CD4-positive, alpha-beta T cell treated with Interleukin-4 for 1 hour (primary cell): Measurements from ENCODE around the gene SLC39A13.

Experiments used
- DNase-seq, 2 donors: peaks; one replicate each; pipeline ENCODE4 v3.0.0-alpha.2; 2020 to 2022

The SLC39A13 gene

GRCh38 chr11:47387944-47388696 lies 20.3 kb upstream of the SLC39A13 start:
- peak in 1 of 2 donors; percentile 55 for DNase-seq

- no peak for DNase-seq
Measured at GRCh38 chr11:47388697-47389576, 19.5 kb upstream of the SLC39A13 start.

GRCh38 chr11:47389577-47390421 lies 18.6 kb upstream of the SLC39A13 start:
- no peak for DNase-seq

GRCh38 chr11:47390422-47390760 lies 18.0 kb upstream of the SLC39A13 start:
- no peak for DNase-seq

GRCh38 chr11:47391077-47391583 lies 17.3 kb upstream of the SLC39A13 start:
- peak; percentile 36 to 81 for DNase-seq

DNA sequence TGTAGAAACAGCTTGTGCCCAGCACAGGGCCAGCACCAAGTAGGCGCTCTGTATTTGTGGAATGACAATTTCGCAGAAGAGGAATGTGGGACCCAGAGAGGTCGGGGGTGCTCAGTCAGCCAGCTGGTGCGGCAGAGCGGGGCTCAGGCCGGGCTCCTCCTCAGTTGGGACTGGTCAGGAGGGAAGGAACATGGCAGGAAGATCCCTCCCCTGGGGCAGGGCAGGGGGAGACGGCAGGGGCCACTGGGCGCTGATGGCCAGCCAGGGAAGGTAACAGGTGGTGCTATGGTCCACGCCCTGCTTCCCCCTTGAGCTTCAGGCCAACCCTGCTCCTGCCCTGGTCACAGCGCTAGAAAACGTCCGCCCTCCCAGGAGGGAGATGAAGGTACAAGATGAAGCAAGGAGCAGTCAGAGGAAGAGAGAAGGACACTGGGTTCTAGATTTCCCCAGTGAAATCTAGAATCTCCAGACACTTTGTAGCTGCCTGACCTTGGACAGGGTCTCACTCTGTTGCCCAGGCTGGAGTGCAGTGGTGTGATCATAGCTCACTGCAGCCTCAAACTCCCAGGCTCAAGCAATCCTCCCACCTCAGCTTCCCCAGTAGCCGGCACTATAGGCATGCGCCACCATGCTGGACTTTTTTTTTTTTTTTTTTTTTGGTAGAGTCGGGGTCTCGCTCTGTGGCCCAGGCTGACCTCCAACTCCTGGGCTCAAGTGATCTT lies 16.5 kb upstream of the SLC39A13 start:
- DNase-seq: no peak

DNA sequence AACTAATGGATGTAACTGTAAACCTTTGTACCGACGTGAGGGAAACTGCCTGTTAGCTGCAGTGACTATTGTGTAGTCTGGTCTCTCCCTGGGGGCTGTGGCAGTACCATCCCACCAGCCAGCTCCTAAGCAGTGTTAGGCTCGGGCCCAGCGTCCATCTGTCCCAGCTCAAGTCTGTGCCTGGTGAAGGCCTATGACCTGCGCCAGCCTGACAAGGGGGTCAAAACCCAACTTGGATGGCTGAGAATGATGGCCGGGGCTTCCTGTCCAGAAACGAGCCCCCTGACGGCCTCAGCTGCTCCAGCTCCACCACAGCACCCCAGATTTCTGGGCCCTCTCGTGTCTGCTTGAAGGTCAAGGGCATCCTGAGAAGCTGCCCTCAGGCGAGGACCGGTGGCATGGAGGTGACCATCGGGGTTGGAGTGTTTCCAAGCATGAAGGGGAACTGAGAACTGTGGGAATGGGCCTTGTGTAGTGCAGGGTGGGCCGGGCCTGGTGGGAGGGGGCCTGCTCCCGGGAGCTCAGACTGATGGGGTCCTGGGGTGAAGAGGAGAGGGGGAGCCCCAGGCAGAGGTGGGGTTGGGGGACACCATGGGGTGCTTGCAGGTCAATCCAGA lies 15.7 kb upstream of the SLC39A13 start:
- DNase-seq: no peak

GRCh38 chr11:47393163-47394049 lies 15.0 kb upstream of the SLC39A13 start:
- DNase-seq: peak in 1 of 2 donors; percentile 42

DNA sequence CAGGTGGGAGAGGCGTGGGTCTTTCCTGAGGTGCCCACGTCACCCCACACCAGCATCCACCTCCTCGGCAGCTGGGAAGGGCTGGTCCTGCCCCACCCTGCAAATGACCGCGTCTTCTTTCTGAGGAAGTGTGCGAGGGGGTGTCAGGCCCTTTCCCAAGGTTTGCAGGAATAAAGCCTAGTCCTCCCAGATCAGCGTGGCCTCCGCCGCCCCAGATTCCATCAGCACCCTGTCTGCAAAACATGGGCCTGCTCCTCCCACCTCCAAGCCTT lies 14.4 kb upstream of the SLC39A13 start:
- DNase-seq: peak in 1 of 2 donors; percentile 64

- peak; percentile 65 to 82 for DNase-seq
Measured at GRCh38 chr11:47394322-47395222, 13.8 kb upstream of the SLC39A13 start.

GRCh38 chr11:47395223-47396048 lies 13.0 kb upstream of the SLC39A13 start:
- DNase-seq: no peak

GRCh38 chr11:47396049-47396320 lies 12.4 kb upstream of the SLC39A13 start:
- DNase-seq: no peak

DNA sequence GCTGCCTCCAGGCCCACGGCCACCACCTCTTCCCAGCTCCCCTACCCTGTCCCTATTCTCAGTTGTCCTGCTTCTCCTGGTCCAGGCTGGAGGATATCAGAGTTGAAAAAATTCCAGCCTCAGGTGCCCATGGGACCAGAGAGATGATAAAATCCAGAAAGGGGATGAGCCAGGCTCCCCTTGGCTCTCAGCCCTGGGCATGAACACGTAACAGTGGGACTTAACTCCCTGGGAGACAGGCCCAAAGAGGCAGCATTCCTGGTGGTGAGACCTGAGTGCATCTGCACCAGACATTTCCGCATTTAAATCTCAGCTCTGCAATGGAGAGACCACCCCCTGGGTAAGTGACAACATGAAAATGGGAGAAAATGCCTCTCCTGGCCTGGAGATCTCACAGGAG lies 10.4 kb upstream of the SLC39A13 start:
- no peak for DNase-seq

GRCh38 chr11:47398551-47398950 lies 9.8 kb upstream of the SLC39A13 start:
- no peak for DNase-seq

DNA sequence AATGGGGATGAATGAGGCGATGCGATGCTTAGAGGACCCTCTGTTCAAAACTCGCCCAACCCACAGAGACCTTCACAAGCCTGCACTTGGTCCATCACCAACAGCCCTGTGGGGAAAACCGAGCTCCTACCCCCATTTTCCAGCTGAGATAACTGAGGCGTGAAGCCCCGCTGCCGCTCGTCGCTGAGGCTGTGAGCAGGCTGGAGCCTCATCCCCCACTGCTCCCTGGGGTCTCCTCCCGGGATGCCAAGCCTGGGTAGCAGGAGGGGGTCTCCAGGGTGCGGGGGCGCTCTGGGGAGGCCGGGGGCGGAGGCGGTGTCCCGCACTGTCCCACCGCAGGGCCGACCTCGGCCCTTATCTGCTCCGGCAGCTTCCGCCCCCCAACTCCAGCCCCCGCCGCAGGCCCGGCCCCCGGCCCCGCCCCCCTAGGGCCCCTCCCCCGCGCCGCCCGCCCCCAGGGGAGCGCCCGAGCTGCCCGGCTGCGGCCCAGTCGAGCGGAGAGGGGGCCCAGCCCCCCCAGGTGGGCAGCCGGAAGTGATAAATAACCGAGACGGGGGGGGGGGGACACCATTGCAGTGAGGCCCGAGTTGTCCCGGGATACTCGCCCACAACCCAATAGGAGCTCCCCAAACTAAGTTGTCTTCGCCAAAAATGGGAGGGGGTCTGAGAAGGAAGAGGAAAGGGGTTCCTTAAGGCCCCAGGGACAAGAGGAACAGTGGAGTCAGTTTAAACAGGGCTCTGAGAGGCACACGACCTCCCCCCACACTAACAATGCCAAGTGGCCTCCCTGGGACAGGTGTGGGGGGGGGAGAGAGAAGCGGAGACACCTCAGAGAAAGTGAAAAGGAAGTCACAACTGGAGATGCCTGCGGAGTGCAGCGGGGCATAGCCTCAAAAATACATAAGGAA lies 8.3 kb upstream of the SLC39A13 start:
- DNase-seq: peak; percentile 33 to 55

DNA sequence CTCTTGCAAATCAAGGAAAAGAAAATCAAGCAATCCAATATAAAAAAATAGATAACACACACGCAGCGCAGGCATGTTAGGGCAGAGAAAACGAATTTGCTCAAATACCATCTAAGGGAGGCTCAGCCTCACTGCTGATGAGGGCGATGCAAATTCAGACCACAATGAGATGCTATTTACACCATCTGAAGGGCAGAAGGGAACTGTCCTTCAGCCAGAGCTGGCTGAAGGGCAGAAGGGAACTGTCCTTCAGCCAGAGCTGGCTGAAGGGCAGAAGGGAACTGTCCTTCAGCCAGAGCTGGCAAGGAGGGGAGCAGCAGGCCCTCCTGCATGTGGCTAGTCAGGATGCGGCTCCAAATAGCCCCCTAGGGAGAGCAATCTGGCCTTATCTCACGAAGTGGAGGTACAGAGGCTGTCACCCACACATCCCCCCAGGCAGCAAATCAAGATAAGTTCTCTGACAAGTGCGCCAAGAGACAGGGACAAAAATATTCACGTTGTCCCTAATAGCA lies 7.6 kb upstream of the SLC39A13 start:
- no peak for DNase-seq

DNA sequence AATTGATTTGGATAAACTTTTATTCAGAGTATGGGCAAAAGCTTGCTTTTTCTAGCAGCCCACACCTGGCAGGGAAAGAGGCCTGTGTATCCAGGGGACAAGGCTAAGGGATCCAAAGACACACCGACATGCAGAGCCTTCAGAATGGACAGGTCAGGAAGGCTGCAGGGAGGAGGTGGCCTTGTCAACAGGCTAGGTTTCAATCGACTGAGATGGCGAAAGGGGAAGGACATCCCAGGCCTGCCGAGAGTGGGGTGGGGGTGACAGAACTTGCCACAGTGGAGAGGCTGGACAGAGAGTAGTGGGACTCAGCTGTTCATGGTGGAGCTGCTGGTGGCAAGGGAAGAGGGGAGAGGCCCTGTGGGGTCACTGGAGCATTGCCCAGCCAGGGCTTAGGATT lies 5.3 kb upstream of the SLC39A13 start:
- no peak for DNase-seq

DNA sequence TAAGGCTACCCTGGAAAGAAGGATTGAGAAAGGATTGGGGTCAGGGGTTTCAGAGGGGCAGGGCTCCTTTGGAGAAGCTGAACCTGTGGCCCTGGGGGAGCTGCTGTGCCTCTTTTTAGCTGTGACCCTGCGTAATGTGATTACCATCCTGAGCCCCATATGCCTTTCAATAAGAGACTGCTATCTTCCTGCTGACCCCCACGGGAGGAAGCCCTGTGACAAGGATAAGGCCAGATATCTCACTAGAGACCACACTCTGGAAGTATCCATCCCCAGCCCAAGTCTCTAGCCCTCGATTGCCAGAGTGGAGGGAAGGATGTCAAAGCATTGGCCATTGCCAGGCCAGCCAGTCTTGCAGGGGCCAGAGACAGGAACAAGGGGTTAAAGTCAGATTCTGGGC lies 4.8 kb upstream of the SLC39A13 start:
- no peak for DNase-seq
